Measurements from ENCODE around the gene KRT74. TPM values are rescaled to one million over a fixed set of nuclear protein-coding genes. Genes with fewer than 3 reads are reported as not detected.

KRT74 gene
- total RNA-seq, 4 donors from 2014 or later = not detected

- peak overlapping the region in 1 of 4 donors; percentile 36 for H3K27ac ChIP-seq
- H3K4me1 ChIP-seq = peaks cover 0 to 22% (median 0%) of the 10 kb centered on the region in 4 donors
- H3K36me3 ChIP-seq = no peaks in the 10 kb centered on the region
- H3K4me3 ChIP-seq = no peak overlapping the region
- TF ChIP-seq CTCF (IDR thresholded peaks at IDR 0.05) (no peak), EP300 (IDR thresholded peaks at IDR 0.05) (no peak), POLR2A (IDR thresholded peaks at IDR 0.05) (no peak)
- H3K9me3 ChIP-seq = no peaks in the 10 kb centered on the region
- no peak for DNase-seq (ENCODE audit: low spot score in 2 of 2)
- WGBS, 2 donors = 48 to 58% methylated on average over 16 to 17 of the region's 17 CpGs
- H3K27me3 ChIP-seq = no peaks in the 10 kb centered on the region
Observed at GRCh38 chr12:52543985-52544883, 29.4 kb downstream of the KRT74 start.

- Histone ChIP-seq H3K36me3 (no peaks in the 10 kb centered on the region), H3K4me3 (no peak overlapping the region), H3K9me3 (no peaks in the 10 kb centered on the region), H3K27ac (no peak overlapping the region), H3K4me1 (peaks cover 0 to 29% (median 0%) of the 10 kb centered on the region in 4 donors), H3K27me3 (no peaks in the 10 kb centered on the region)
- TF ChIP-seq POLR2A (IDR thresholded peaks at IDR 0.05) (no peak), EP300 (IDR thresholded peaks at IDR 0.05) (no peak), CTCF (IDR thresholded peaks at IDR 0.05) (no peak)
- DNase-seq (ENCODE audit: low spot score in 2 of 2) = no peak
- WGBS, 2 donors = 74 to 85% methylated on average over 7 of the region's 7 CpGs
Observed at GRCh38 chr12:52542785-52543318, 30.8 kb downstream of the KRT74 start.

- no peak for DNase-seq (ENCODE audit: low spot score in 2 of 2)
Observed at GRCh38 chr12:52542157-52542556, 31.5 kb downstream of the KRT74 start.

GRCh38 chr12:52541709-52542108 is 31.9 kb downstream of the KRT74 start:
- Histone ChIP-seq H3K36me3 (no peaks in the 10 kb centered on the region), H3K4me3 (no peak overlapping the region), H3K9me3 (no peaks in the 10 kb centered on the region), H3K27me3 (no peaks in the 10 kb centered on the region), H3K4me1 (peaks cover 0 to 29% (median 0%) of the 10 kb centered on the region in 4 donors), H3K27ac (no peak overlapping the region)
- TF ChIP-seq CTCF (IDR thresholded peaks at IDR 0.05) (no peak), POLR2A (IDR thresholded peaks at IDR 0.05) (no peak), EP300 (IDR thresholded peaks at IDR 0.05) (no peak)
- WGBS, 2 donors = 89 to 96% methylated on average over 5 of the region's 5 CpGs
- no peak for DNase-seq (ENCODE audit: low spot score in 2 of 2)

More at GRCh38 chr12:52542157-52542556, 31.5 kb downstream of the KRT74 start:
- TF ChIP-seq CTCF (IDR thresholded peaks at IDR 0.05) (no peak), POLR2A (IDR thresholded peaks at IDR 0.05) (no peak), EP300 (IDR thresholded peaks at IDR 0.05) (no peak)
- Histone ChIP-seq H3K9me3 (no peaks in the 10 kb centered on the region), H3K27ac (no peak overlapping the region), H3K4me1 (peaks cover 0 to 29% (median 0%) of the 10 kb centered on the region in 4 donors), H3K36me3 (no peaks in the 10 kb centered on the region), H3K4me3 (no peak overlapping the region), H3K27me3 (no peaks in the 10 kb centered on the region)

- Histone ChIP-seq H3K27ac (peak overlapping the region in 1 of 4 donors; percentile 55), H3K9me3 (no peaks in the 10 kb centered on the region), H3K4me3 (no peak overlapping the region), H3K4me1 (peaks cover 0 to 29% (median 0%) of the 10 kb centered on the region in 4 donors), H3K27me3 (no peaks in the 10 kb centered on the region), H3K36me3 (no peaks in the 10 kb centered on the region)
- TF ChIP-seq CTCF (IDR thresholded peaks at IDR 0.05) (no peak), POLR2A (IDR thresholded peaks at IDR 0.05) (no peak), EP300 (IDR thresholded peaks at IDR 0.05) (no peak)
- DNase-seq (ENCODE audit: low spot score in 2 of 2) = no peak
- 89 to 92% methylated on average over 4 of the region's 7 CpGs for WGBS, 2 donors
Observed at GRCh38 chr12:52540531-52540930, 33.1 kb downstream of the KRT74 start.
